Mesangial cell (primary cell): ENCODE measurements around the gene PLA2G12B. TPM values are rescaled to one million over a fixed set of nuclear protein-coding genes. Genes with fewer than 3 reads are reported as not detected.

Experiments used
- total RNA-seq: library from RNA; depleted of rRNA; stranded (reverse); fragments of >200 nt; gene quantifications from 2 replicates; pipeline ENCODE4 v1.2.3, GENCODE V29; 2015

The PLA2G12B gene
- total RNA-seq = not detected in 2 replicates

GRCh38 chr10:72954596-72955554 lies at the start of gene PLA2G12B:
Gene PLA2G12B, minus strand, starts transcription at chr10:72954806. Its CDS starts 121 bp downstream, at chr10:72954685.

GRCh38 chr10:72893136-72893798 lies 61.3 kb downstream of the PLA2G12B start, which contains the start of gene OIT3:
Gene OIT3, plus strand, starts transcription at chr10:72893739. Its CDS starts 60 bp downstream, at chr10:72893799.

Other genes starting within 250 kb of the PLA2G12B start
- not detected in 2 replicates for gene OIT3, start 61.1 kb downstream of the PLA2G12B start, total RNA-seq
- gene P4HA1, start 142.1 kb upstream of the PLA2G12B start, total RNA-seq = 23.5 and 25.6 TPM in 2 replicates
- 2.0 and 4.4 TPM in 2 replicates for gene NUDT13, start 155.6 kb upstream of the PLA2G12B start, total RNA-seq
- 22.9 and 27.7 TPM in 2 replicates for gene ECD, start 213.2 kb upstream of the PLA2G12B start, total RNA-seq
- gene FAM149B1, start 213.3 kb upstream of the PLA2G12B start, total RNA-seq = 7.7 and 12.5 TPM in 2 replicates